SH-SY5Y (cell line): ENCODE measurements around the gene PDZD2.

Source experiments
- GATA2 ChIP-seq: IDR thresholded peaks from 2 replicates; pipeline ENCODE4 v1.6.1; 2011; ENCODE audit warnings: mild to moderate bottlenecking, low read depth, low read length
- GATA3 ChIP-seq: IDR thresholded peaks from 2 replicates; pipeline ENCODE4 v1.6.1; 2011; ENCODE audit warnings: low read depth, mild to moderate bottlenecking, low read length, moderate library complexity

Gene PDZD2

GRCh38 chr5:31901807-31902530 is 263.0 kb downstream of the PDZD2 start:
- TF ChIP-seq GATA3: no peak
- TF ChIP-seq GATA2: no peak

DNA sequence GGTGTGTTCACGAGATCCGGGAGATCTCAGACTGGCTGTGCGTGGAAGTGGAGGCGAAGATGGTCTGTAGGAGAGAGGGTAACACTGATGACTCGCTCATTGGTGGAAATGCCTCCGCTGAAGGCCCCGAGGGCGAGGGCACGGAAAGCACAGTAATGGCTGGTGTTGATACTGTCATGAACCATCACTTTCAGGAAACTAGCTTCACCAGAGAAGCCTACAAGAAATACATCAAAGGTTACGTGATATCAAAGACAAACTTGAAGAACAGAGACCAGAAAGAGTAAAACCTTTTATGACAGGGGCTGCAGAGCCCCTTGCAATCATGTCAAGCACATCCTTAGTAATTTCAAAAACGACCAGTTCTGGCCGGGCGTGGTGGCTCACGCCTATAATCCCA is 269.5 kb downstream of the PDZD2 start:
- TF ChIP-seq GATA3: no peak
- no peak for TF ChIP-seq GATA2

- no peak for TF ChIP-seq GATA3
- no peak for TF ChIP-seq GATA2
Observed at GRCh38 chr5:31909073-31909472, 270.1 kb downstream of the PDZD2 start.

DNA sequence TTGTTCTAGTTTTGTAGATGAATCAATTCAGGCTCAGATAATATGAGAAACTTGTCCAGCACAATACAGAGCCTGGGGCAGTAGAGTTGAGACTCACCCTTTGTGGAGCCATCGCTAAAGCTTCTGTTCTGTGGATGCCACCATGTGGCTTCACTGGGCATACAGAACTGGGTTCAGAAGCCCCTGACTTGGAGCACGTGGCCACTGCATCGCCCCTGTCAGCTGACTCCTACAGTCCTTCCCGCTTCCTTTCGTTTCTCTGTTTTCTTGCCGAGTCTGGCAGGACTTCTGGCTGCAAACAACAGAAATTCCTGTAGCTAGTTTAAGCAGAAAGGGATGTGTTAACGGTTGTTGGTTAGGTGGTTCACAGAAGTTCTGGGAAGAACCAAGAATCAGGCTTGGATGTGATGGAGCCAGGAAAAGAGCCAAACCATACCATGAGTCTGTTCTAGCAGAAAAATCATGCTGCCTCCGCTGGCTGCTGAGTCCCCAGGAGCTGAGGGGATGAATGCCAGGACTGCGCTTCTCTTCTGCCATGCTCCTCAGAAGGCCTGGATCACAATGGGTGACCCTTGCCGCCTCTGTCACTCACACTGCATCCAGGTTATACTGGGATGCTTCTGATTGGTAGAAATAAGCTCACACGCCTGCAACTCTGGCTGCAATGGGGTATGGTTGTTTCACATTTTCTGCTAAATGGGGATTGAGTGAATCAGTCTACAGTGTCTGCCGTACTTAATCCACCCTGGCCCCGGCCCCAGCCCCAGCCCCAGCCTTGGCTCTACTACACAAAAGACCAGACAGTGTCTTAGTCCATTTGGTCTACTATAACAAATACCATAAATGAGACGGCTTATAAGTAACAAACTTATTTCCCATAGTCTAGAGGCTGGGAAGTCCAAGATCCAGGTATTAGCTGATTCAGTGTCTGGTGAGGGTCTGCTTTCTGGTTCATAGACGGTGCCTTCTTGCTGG is 272.6 kb downstream of the PDZD2 start:
- TF ChIP-seq GATA3 (no peak), GATA2 (no peak)

DNA sequence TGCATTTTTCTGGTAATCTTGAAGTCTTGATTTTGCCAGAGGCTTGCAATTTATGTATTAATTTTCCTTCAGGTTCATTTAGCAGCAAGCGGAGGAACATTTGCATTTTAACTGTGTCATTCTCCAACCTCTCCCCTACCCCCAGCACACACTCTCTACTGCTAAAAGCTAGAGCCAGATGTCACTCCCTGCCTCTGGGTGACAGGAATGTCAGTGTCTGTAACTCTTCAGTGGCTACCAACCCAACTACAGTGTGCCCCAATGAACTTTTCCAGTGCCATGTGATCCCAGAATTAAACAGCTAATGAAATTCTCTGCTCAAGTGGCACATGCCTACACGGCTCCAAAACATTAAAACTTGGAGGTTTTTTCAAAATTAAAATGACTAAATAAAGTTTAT is 274.9 kb downstream of the PDZD2 start:
- TF ChIP-seq GATA3 (no peak), GATA2 (no peak)

- no peak for TF ChIP-seq GATA2
- no peak for TF ChIP-seq GATA3
Observed at GRCh38 chr5:31916327-31916726, 277.4 kb downstream of the PDZD2 start.

DNA sequence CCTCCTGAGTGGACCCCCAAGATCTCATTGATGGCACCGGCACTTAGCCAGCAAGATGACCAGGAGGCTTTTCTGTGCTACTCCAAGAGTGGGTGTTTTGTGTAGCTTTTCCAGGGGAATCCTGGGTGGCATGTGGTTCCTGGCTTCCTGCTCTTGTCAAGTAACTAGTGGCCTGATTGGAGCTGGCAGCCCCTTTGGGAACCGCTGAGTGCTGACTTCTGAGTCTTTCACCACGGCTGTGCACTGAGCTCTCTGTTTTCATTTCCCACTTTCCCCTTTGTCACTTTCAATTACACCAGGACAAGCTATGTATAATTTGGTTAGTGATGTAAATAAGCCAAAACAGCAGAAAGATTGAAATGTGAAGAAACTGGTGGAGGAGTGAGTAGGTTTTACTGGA is 279.8 kb downstream of the PDZD2 start:
- no peak for TF ChIP-seq GATA3
- no peak for TF ChIP-seq GATA2

GRCh38 chr5:31921852-31922305 is 282.9 kb downstream of the PDZD2 start:
- TF ChIP-seq GATA3 (no peak), GATA2 (no peak)

GRCh38 chr5:31924005-31924404 is 285.1 kb downstream of the PDZD2 start:
- no peak for TF ChIP-seq GATA2
- TF ChIP-seq GATA3: no peak

GRCh38 chr5:31931874-31932273 is 292.9 kb downstream of the PDZD2 start:
- TF ChIP-seq GATA2 (no peak), GATA3 (no peak)

DNA sequence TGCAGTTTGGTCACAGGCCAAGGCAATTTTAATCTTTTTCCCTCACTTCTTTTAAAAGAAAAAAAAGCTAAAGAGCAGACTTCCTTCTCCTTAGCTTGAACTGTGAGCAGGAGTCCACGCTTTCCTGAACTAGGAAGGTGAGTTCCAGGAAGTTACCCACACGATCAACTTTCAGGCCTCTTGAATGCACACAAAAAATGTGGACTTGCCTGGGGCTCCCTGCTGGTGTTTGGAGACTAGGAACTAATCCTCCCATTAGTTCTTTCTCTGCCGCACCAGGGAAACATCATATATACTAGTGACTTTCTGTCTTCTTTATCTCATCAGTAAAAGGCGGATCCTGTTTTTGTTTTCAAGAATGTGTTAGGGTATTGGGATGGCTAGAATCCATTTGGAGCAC is 295.2 kb downstream of the PDZD2 start:
- TF ChIP-seq GATA2: no peak
- no peak for TF ChIP-seq GATA3

DNA sequence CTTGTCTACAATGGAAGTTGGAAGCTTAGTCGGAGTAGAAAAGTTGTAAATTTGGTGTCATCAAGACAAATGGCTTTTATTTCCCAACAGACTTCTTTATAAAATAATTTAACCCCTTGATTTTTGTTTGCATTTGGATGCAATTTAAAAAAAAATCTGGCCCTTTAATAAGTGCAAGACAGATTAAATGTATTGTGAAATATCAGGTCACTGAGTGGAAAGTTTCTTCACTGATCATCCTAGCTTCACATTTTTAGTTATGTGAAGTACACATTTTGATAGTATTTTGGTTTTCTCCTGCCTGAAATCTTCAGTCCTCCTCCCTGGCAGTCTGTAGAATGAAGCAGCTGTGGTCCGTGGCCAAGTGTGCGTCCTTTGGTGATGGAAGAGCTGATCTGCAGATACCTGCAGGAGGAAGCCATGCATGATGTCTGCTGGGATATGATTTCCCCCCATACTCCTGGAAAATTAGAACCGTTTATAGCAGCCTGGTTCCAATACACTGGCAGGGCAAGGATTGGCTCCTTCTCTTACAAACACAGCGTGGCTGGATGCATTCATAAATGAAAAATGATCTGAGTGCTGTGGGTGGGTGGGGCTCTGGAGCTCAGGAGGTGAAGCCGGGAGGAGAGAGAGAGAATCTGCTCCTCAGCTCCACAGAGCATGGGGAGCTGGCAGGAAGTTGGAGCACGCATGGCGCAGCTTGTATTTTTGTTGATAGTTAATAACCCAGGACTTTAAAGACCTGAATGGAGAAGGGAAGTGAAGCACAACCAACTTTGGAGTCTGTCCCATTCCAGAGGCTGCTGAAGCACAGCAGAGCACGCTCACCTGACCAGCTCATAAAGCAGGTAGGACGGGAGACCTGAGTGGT is 296.8 kb downstream of the PDZD2 start:
- TF ChIP-seq GATA2 (no peak), GATA3 (no peak)

DNA sequence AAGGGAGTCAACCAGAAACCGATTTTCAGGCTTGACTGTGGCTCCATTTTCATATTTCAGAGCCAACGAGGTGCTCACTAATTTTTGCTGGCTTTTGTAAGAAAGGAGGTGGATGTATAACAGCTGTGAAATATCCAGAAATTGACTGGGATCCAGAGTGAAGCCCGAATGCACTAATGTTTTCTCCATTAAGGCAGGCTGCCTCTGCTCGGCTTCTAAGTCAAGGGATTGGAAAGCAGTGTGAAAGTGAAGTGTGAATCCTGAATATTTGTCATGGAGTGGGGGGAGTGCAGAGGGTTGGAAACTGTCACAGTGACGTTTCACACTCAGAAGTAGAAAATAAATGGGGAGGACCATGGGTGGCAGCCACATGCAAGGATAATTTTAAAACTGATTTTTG is 297.8 kb downstream of the PDZD2 start:
- TF ChIP-seq GATA3: no peak
- no peak for TF ChIP-seq GATA2

- TF ChIP-seq GATA2: no peak
- no peak for TF ChIP-seq GATA3
Observed at GRCh38 chr5:31937226-31937625, 298.3 kb downstream of the PDZD2 start.

GRCh38 chr5:31937703-31938102 is 298.8 kb downstream of the PDZD2 start:
- TF ChIP-seq GATA3 (no peak), GATA2 (no peak)
